Cardiac fibroblast (primary cell): ENCODE measurements around the gene LRRC59.
"Not testable (repeated sequence)": the region's sequence is repeated elsewhere in the genome, so short reads cannot be mapped to it uniquely, and the experiment has no call there.

Experiments
- DNase-seq, 2 donors: peaks; one replicate each; pipeline versions ENCODE4 v3.0.0 to v3.0.0-alpha.2; 2010; ENCODE audit warnings: low read depth in 2 of 2
- H3K4me3 ChIP-seq, 2 donors: replicated peaks in 1 of 2; 1 replicate in 1 of 2; 2 replicates in 1 of 2; pipeline ENCODE4 v1.5.1; 2011; ENCODE audit warnings: low read depth in 2 of 2, low read length in 2 of 2, mild to moderate bottlenecking in 2 of 2, moderate library complexity in 1 of 2
- TF ChIP-seq, protein P1 (sequence below): IDR thresholded peaks from one replicate; pipeline ENCODE4 v1.5.1; 2011; ENCODE audit warnings: low read depth, mild to moderate bottlenecking, low read length, inconsistent platforms

LRRC59 gene

DNA sequence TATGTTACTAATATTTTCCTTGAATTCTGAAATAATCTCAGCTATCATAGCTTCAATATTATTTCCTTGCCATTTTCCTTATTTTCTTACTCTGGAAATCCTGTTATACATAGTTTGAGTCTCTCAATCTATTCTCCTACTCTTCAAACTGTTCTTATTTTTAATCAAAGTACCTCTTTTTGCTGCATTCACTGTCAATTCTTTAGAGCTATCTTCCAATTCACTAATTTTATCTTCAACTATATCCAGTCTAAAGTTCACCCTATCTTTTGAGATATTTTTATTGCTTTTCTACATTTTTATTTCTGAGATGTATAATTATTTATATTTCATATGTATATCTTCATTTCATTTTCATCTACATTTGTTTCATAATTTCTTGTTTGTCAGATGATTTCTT, 58.7 kb downstream of the LRRC59 start:
- H3K4me3 ChIP-seq = no peak overlapping the region
- TF ChIP-seq, protein P1, sequence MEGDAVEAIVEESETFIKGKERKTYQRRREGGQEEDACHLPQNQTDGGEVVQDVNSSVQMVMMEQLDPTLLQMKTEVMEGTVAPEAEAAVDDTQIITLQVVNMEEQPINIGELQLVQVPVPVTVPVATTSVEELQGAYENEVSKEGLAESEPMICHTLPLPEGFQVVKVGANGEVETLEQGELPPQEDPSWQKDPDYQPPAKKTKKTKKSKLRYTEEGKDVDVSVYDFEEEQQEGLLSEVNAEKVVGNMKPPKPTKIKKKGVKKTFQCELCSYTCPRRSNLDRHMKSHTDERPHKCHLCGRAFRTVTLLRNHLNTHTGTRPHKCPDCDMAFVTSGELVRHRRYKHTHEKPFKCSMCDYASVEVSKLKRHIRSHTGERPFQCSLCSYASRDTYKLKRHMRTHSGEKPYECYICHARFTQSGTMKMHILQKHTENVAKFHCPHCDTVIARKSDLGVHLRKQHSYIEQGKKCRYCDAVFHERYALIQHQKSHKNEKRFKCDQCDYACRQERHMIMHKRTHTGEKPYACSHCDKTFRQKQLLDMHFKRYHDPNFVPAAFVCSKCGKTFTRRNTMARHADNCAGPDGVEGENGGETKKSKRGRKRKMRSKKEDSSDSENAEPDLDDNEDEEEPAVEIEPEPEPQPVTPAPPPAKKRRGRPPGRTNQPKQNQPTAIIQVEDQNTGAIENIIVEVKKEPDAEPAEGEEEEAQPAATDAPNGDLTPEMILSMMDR = no peak
- no peak for DNase-seq

DNA sequence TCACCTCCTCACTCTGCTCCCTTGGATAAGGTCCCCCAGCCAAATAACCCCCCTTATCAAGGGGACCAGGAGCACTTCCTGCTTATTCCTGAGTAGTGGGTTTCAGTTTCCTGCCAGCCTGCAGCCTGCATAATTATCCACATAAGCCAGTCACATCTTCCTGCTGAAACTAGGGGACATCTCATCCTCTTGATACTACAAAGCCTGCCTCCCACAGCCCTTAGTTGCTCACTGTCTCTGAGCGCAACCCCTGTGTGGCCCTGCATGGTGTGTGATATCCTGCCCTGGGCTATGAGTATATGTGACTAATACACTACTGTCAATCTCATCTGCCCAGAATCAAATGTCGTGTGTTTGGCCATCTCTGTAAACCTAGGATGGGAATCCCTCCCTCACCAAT, 59.4 kb downstream of the LRRC59 start:
- no peak for DNase-seq
- H3K4me3 ChIP-seq = no peak overlapping the region
- TF ChIP-seq, protein P1 = no peak

DNA sequence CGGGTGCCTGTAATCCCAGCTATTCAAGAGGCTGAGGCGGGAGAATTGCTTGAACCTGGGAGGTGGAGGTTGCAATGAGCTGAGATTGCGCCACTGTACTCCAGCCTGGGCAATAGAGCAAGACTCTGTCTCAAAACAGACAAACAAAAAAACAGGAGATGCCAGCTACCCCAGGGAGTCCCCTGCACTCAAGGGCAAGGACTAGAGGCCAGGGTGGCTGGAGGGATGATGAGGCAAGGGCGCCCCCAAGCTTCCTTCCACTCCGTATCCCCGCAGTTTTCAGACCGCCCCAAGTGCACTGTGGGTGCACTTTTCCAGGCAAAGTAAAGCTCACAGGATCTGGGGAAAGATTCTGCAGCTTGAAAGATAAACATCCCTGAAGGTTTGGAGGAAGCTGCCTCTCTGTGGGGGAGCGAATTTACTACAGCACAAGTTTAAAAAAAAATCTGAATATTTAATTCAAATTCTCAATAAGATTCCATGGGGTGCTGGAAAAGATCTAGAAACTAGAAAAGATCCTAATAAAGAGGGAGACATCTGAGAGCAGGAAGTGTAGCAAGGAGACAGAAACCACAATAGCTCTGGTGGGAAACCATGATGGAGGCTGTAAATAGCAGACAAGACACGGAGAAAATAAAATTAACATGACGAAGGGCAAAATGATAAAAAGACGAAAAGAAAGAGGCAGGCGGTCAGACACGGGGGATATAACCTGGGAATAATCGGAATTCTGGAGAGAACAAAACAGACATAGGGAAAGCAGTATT, 63.8 kb downstream of the LRRC59 start:
- H3K4me3 ChIP-seq, DNase-seq: not testable (repeated sequence)

DNA sequence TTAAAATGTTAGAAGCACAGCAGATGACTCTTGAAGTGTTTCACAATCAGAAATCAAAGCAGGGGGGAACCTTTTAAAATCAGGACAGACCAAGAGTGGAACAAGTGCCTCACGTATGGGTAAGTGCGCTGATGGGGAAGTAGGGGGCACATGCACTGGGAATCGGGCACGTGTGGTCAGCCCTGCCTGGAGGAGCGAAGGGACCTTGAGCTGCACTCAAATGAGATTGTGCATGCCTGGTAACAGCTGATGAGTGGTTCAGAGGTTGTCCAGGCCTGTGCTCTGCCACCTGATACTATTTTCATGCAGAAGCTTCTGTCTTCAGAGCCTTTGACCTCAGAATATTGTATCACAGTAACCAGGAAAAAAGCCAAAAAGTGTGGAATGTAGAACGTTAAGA, 65.1 kb downstream of the LRRC59 start:
- no peak for DNase-seq

More for the DNA sequence above, 65.1 kb downstream of the LRRC59 start:
- TF ChIP-seq, protein P1 = no peak
- H3K4me3 ChIP-seq = no peak overlapping the region
